ENCODE data around the gene EOLA1.
"Not testable (repeated sequence)": the region's sequence is repeated elsewhere in the genome, so short reads cannot be mapped to it uniquely, and the experiment has no call there.

DNA sequence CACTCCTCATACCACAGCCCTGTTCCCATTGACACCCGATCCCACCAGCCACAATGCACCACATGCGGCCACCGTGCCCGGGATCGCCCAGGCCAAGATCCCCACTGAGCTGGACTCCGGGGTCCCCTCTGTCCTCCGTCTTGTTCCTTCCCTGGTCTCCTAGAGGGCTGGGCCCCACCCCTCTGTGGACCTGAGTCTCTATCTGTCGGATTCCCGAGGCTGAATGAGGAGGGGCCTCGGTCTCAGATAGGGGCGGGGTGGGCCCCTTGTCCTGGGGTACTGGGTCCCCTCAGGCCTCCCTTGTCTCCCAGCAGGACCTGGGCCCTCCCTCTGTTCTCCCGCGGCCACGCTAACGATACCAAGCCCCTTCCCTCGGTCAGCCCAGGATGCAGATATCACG is 44.8 kb downstream of the EOLA1 start:
- not testable (repeated sequence) for TF ChIP-seq EZH2 (IDR thresholded peaks at IDR 0.05; ENCODE audit: borderline replicate concordance, insufficient read depth, low read length, poor library complexity, severe bottlenecking); CTCF (IDR thresholded peaks at IDR 0.05; ENCODE audit: poor library complexity, severe bottlenecking); POLR2AphosphoS5 (IDR thresholded peaks at IDR 0.05); EP300 (conservative IDR thresholded peaks at IDR 0.05; ENCODE audit: poor library complexity, severe bottlenecking); TAF1 (IDR thresholded peaks at IDR 0.05; ENCODE audit: low read depth); SMC3 (conservative IDR thresholded peaks at IDR 0.05; ENCODE audit: poor library complexity); REST (IDR thresholded peaks at IDR 0.05; ENCODE audit: borderline replicate concordance)

Data from neural cell (in vitro differentiated cells).